H1 (cell line): ENCODE data around the gene MTERF1. TPM values are rescaled to one million over a fixed set of nuclear protein-coding genes. Genes with fewer than 3 reads are reported as not detected.

ENCODE experiments used
- CTCF ChIA-PET: fragments of 300-600 bp; sonication (Branson Sonifier 250); formaldehyde crosslinking; loops from one replicate; lab custom pipeline; 2021; ENCODE audit not compliant: partially characterized antibody; lab: Charles Lee
- POLR2A ChIA-PET: fragments of 300-600 bp; sonication (Branson Sonifier 250); formaldehyde crosslinking; loops from one replicate; lab custom pipeline; 2021; ENCODE audit warnings: inconsistent platforms; ENCODE audit not compliant: partially characterized antibody; lab: Charles Lee
- DNase-seq, 2 experiments: peaks; one replicate each; pipeline versions ENCODE4 v3.0.0 to v3.0.0-alpha.2; 2010 to 2022; ENCODE audit warnings: low spot score in 2 of 2, low read depth in 1 of 2, mixed read lengths in 1 of 2
- FAIRE-seq: peaks from 2 replicates; lab custom pipeline; 2011; peaks lifted over from hg19 to GRCh38; lab: Jason Lieb, UNC
- H2AFZ ChIP-seq: 2 replicates; pipeline ENCODE4 v1.8.1; 2012; ENCODE audit warnings: low read length, inconsistent platforms
- H2AK5ac ChIP-seq: 2 replicates; pipeline ENCODE4 v1.6.1; 2013; ENCODE audit warnings: low read depth, low read length
- H2BK120ac ChIP-seq: replicated peaks from 2 replicates; pipeline ENCODE3; 2013; ENCODE audit warnings: low read depth, low read length, inconsistent platforms
- H2BK12ac ChIP-seq: 2 replicates; pipeline ENCODE4 v1.6.1; 2013; ENCODE audit warnings: low read depth, low read length
- H2BK15ac ChIP-seq: 2 replicates; pipeline ENCODE4 v1.6.1; 2013; ENCODE audit warnings: low read length
- H2BK20ac ChIP-seq: 2 replicates; pipeline ENCODE4 v1.6.1; 2013; ENCODE audit warnings: low read length
- H2BK5ac ChIP-seq: 2 replicates; pipeline ENCODE4 v1.6.1; 2013; ENCODE audit warnings: low read depth, low read length
- H3K14ac ChIP-seq: 2 replicates; pipeline ENCODE4 v1.6.1; 2013; ENCODE audit warnings: inconsistent platforms; ENCODE audit not compliant: insufficient read length
- H3K18ac ChIP-seq: 2 replicates; pipeline ENCODE4 v1.6.1; 2013; ENCODE audit warnings: low read length; ENCODE audit errors: extremely low read depth
- H3K23ac ChIP-seq: 2 replicates; pipeline ENCODE4 v1.6.1; 2013; ENCODE audit warnings: inconsistent platforms; ENCODE audit not compliant: insufficient read length
- H3K23me2 ChIP-seq: 2 replicates; pipeline ENCODE4 v1.6.1; 2013; ENCODE audit warnings: low read depth, low read length
- H3K27ac ChIP-seq: 2 replicates; pipeline ENCODE4 v1.6.1; 2011; ENCODE audit warnings: low read depth, low read length, inconsistent platforms
- H3K27me3 ChIP-seq, 4 experiments: replicated peaks in 1 of 4; 1 replicate in 1 of 4; 2 replicates in 3 of 4; pipeline versions ENCODE4 v1.6.1 to v1.8.1; 2011 to 2013; ENCODE audit warnings: low read length in 3 of 4, mild to moderate bottlenecking in 3 of 4, inconsistent platforms in 2 of 4, mixed read lengths in 2 of 4, moderate library complexity in 1 of 4; ENCODE audit not compliant: control insufficient read depth in 3 of 4, insufficient read depth in 3 of 4; ENCODE audit errors: extremely low read depth in 1 of 4
- H3K36me3 ChIP-seq, 4 experiments: 2 replicates each; pipeline versions ENCODE4 v1.6.1 to v1.8.1; 2011 to 2013; ENCODE audit warnings: mild to moderate bottlenecking in 4 of 4, low read length in 3 of 4, moderate library complexity in 2 of 4, control low read depth in 1 of 4, inconsistent platforms in 1 of 4; ENCODE audit not compliant: insufficient read depth in 4 of 4, control insufficient read depth in 2 of 4
- H3K4ac ChIP-seq: replicated peaks from 2 replicates; pipeline ENCODE3; 2013; ENCODE audit warnings: low read length, low read depth, mixed read lengths, inconsistent platforms; ENCODE audit not compliant: insufficient read length
- H3K4me1 ChIP-seq, 4 experiments: replicated peaks in 1 of 4; 1 replicate in 1 of 4; 2 replicates in 3 of 4; pipeline versions ENCODE4 v1.6.1 to v1.8.1; 2011 to 2013; ENCODE audit warnings: low read length in 3 of 4, inconsistent platforms in 2 of 4, mixed read lengths in 1 of 4; ENCODE audit not compliant: insufficient read depth in 4 of 4, control insufficient read depth in 3 of 4
- H3K4me2 ChIP-seq, 2 experiments: 2 replicates each; pipeline versions ENCODE4 v1.6.1 to v1.8.1; 2011 to 2013; ENCODE audit warnings: low read depth in 2 of 2, low read length in 2 of 2, control low read depth in 1 of 2, inconsistent platforms in 1 of 2, mild to moderate bottlenecking in 1 of 2; ENCODE audit not compliant: insufficient read depth in 1 of 2
- H3K4me3 ChIP-seq, 4 experiments: fragments of 200-600, 300-600 bp in 1 of 4; sonication (generic), shearing (Covaris generic), sonication (Bioruptor Twin) in 1 of 4; 2 replicates each; pipeline versions ENCODE4 v1.5.1 to v1.8.1; 2011 to 2016; ENCODE audit warnings: low read length in 4 of 4, low read depth in 3 of 4, control low read depth in 2 of 4, inconsistent platforms in 2 of 4, mild to moderate bottlenecking in 2 of 4, mixed read lengths in 1 of 4, moderate library complexity in 1 of 4; ENCODE audit not compliant: insufficient read depth in 2 of 4; ENCODE audit errors: extremely low read depth in 1 of 4
- H3K56ac ChIP-seq: replicated peaks from 2 replicates; pipeline ENCODE3; 2013; ENCODE audit warnings: low read depth, mild to moderate bottlenecking, mixed read lengths, low read length, inconsistent platforms; ENCODE audit not compliant: insufficient read length
- H3K79me1 ChIP-seq: 2 replicates; pipeline ENCODE4 v1.6.1; 2013; ENCODE audit warnings: low read depth, low read length, control low read depth
- H3K79me2 ChIP-seq, 2 experiments: 2 replicates each; pipeline versions ENCODE4 v1.6.1 to v1.8.1; 2012 to 2013; ENCODE audit warnings: low read length in 2 of 2, mild to moderate bottlenecking in 2 of 2, inconsistent platforms in 1 of 2; ENCODE audit not compliant: insufficient read depth in 2 of 2, control insufficient read depth in 1 of 2
- H3K9ac ChIP-seq, 4 experiments: replicated peaks in 1 of 4; 1 replicate in 1 of 4; 2 replicates in 3 of 4; pipeline versions ENCODE4 v1.6.1 to v1.8.1; 2011 to 2013; ENCODE audit warnings: low read depth in 3 of 4, low read length in 3 of 4, control low read depth in 2 of 4, mild to moderate bottlenecking in 2 of 4, moderate library complexity in 2 of 4, inconsistent platforms in 1 of 4; ENCODE audit errors: extremely low read depth in 1 of 4
- H3K9me3 ChIP-seq, 2 experiments: 2 replicates each; pipeline versions ENCODE4 v1.6.1 to v1.8.1; 2012 to 2013; ENCODE audit warnings: mild to moderate bottlenecking in 2 of 2, moderate library complexity in 2 of 2, control low read depth in 1 of 2, inconsistent platforms in 1 of 2, low read depth in 1 of 2, low read length in 1 of 2, mixed read lengths in 1 of 2; ENCODE audit not compliant: insufficient read depth in 2 of 2
- H4K20me1 ChIP-seq, 2 experiments: replicated peaks in 1 of 2; 2 replicates each; pipeline versions ENCODE3 to v1.8.1; 2011 to 2013; ENCODE audit warnings: inconsistent platforms in 2 of 2, low read length in 2 of 2, mild to moderate bottlenecking in 1 of 2; ENCODE audit not compliant: insufficient read depth in 2 of 2, control insufficient read depth in 1 of 2
- H4K5ac ChIP-seq: 2 replicates; pipeline ENCODE4 v1.6.1; 2013; ENCODE audit warnings: low read length, low read depth, mixed read lengths, inconsistent platforms; ENCODE audit not compliant: insufficient read length
- H4K8ac ChIP-seq: 2 replicates; pipeline ENCODE4 v1.8.0; 2013; ENCODE audit warnings: mild to moderate bottlenecking, moderate library complexity, low read length, inconsistent platforms; ENCODE audit not compliant: insufficient read depth; ENCODE audit errors: extremely low read depth
- H4K91ac ChIP-seq: replicated peaks from 2 replicates; pipeline ENCODE3; 2013; ENCODE audit warnings: low read length, mixed read lengths, inconsistent platforms; ENCODE audit not compliant: insufficient read length
- ASH2L ChIP-seq: fragments of 200-600, 300-600 bp; sonication (generic); IDR thresholded peaks from one replicate; pipeline ENCODE4 v1.7.1; 2017; ENCODE audit warnings: low read length
- BCL11A ChIP-seq, 2 experiments: IDR thresholded peaks; one replicate each; pipeline ENCODE4 v1.6.1; 2011; ENCODE audit warnings: low read depth in 2 of 2, low read length in 2 of 2, mild to moderate bottlenecking in 2 of 2
- CHD1 ChIP-seq: IDR thresholded peaks from 2 replicates; pipeline ENCODE4 v1.6.1; 2012; ENCODE audit warnings: low read depth, low read length, improper control_type of control experiment
- JUND ChIP-seq: IDR thresholded peaks from 2 replicates; pipeline ENCODE4 v1.6.1; 2011; ENCODE audit warnings: mild to moderate bottlenecking, improper control_type of control experiment, low read length
- KDM4A ChIP-seq: IDR thresholded peaks from one replicate; pipeline ENCODE4 v1.7.1; 2012; ENCODE audit warnings: low read depth, mild to moderate bottlenecking, moderate library complexity, low read length, inconsistent platforms; ENCODE audit not compliant: severe bottlenecking
- MAFK ChIP-seq: IDR thresholded peaks from 2 replicates; pipeline ENCODE4 v1.6.1; 2012; ENCODE audit warnings: low read depth, mild to moderate bottlenecking, improper control_type of control experiment, low read length
- NANOG ChIP-seq: IDR thresholded peaks from 2 replicates; pipeline ENCODE4 v1.6.1; 2011; ENCODE audit warnings: low read length, low read depth, mild to moderate bottlenecking, inconsistent platforms; ENCODE audit not compliant: insufficient read depth, poor library complexity, severe bottlenecking
- PHF8 ChIP-seq: fragments of 200-600 bp; sonication (generic); conservative IDR thresholded peaks from 2 replicates; pipeline ENCODE4 v1.7.1; 2012; ENCODE audit warnings: low read depth, mild to moderate bottlenecking, inconsistent platforms, low read length, moderate library complexity
- POLR2A ChIP-seq, 2 experiments: IDR thresholded peaks; 1 replicate in 1 of 2; 2 replicates in 1 of 2; pipeline ENCODE4 v1.6.1; 2011; ENCODE audit warnings: low read depth in 2 of 2, low read length in 2 of 2, mild to moderate bottlenecking in 2 of 2; ENCODE audit errors: control extremely low read depth in 1 of 2
- SIRT6 ChIP-seq: IDR thresholded peaks from one replicate; pipeline ENCODE4 v1.7.1; 2012; ENCODE audit warnings: low read length, inconsistent platforms
- SP4 ChIP-seq: IDR thresholded peaks from 2 replicates; pipeline ENCODE4 v1.6.1; 2012; ENCODE audit warnings: low read length, inconsistent platforms
- TEAD4 ChIP-seq: IDR thresholded peaks from 2 replicates; pipeline ENCODE4 v1.6.1; 2012; ENCODE audit warnings: low read depth, low read length, inconsistent platforms, mixed read lengths
- WGBS, 2 experiments: shearing (Covaris generic) in 1 of 2; methylation state at CpG; one replicate each; pipeline versions ENCODE4 v1.1.6 to v1.1.7; 2013 to 2015; ENCODE audit warnings: low lambda C conversion rate in 2 of 2, mixed read lengths in 2 of 2, inconsistent platforms in 1 of 2, low coverage in 1 of 2, missing lambda C conversion rate in 1 of 2; ENCODE audit not compliant: insufficient replicate concordance in 2 of 2, insufficient coverage in 1 of 2, insufficient read length in 1 of 2; ENCODE audit errors: extremely low coverage in 1 of 2, missing lambda C conversion rate in 1 of 2; 5-methylcytosine and 5-hydroxymethylcytosine counted together
- polyA plus RNA-seq, 7 experiments: library from polyadenylated mRNA; depleted of rRNA in 3 of 7; stranded (reverse) in 5 of 7; unstranded in 2 of 7; fragments of >200 nt in 5 of 7; fragments of 200-250 nt in 2 of 7; gene quantifications; 1 replicate in 5 of 7; 2 replicates in 1 of 7; 4 replicates in 1 of 7; pipeline versions ENCODE4 v1.2.1 to v1.2.3, GENCODE V29; 2011 to 2013; ENCODE audit warnings: missing spikeins in 2 of 7, mixed read lengths in 2 of 7
- total RNA-seq: library from RNA; stranded (reverse); fragmentation: NEBNext Ultra II Directional; extraction: Animal tissue kit (Norgen Biotek cat#: 25700); gene quantifications from 2 replicates; pipeline ENCODE4 v1.2.1, GENCODE V29; 2021
- TF ChIP-seq, protein P1 (sequence below): IDR thresholded peaks from 2 replicates; pipeline ENCODE4 v1.6.1; 2012; ENCODE audit warnings: low read length, inconsistent platforms

The MTERF1 gene
- total and polyA plus RNA-seq, 2 of the 8 experiments (the other 6 are each of a cell fraction or from before 2014, with no cell fraction given): 4.5 to 12.6 TPM

DNA sequence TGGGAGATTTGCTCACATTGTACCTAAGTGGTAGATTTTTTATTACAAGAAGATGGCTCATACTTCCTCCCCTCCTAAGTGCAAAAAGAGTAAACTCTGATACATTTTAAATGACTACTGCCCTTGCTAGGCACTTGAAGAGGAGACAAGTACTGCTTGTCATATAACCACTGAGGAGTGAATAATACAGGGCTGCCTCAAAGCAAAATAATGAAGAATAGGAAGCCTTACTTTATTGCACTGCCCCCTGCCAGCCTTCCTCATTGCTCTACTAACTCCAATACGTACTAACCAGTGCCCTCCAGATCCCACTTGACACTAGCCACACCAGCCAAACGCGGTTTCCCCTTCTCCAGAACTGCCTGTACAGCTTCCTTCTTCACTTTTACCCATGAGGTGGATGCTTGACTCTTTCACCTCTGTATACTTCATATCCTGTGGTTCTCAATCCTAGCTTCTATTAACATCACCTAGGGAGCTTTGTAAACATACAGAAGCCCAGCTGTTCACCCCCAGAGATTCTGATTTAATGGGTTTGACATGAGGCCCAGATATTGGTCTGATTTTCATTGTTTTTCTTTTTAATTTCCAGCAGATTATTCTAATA is 11.7 kb upstream of the MTERF1 start:
- Histone ChIP-seq H4K20me1 (no peaks in the 10 kb centered on the region), H2BK5ac (no peak overlapping the region), H2BK15ac (no peak overlapping the region), H3K18ac (no peak overlapping the region), H2BK120ac (no peak overlapping the region), H4K5ac (no peak overlapping the region), H2AK5ac (no peak overlapping the region), H4K91ac (no peak overlapping the region), H3K56ac (no peak overlapping the region), H2BK20ac (no peak overlapping the region), H3K79me2 (no peaks in the 10 kb centered on the region), H3K79me1 (no peaks in the 10 kb centered on the region), H3K4me2 (no peak overlapping the region), H3K9me3 (peaks cover 5 to 21% of the 10 kb centered on the region in 2 experiments), H3K27ac (no peak overlapping the region), H3K4me1 (no peaks in the 10 kb centered on the region), H3K9ac (no peak overlapping the region), H3K36me3 (no peaks in the 10 kb centered on the region; a peak in 1 of 8 replicates), H2BK12ac (no peak overlapping the region), H3K23ac (no peak overlapping the region), H2AFZ (no peak overlapping the region), H3K27me3 (no peaks in the 10 kb centered on the region), H3K14ac (no peak overlapping the region), H3K4me3 (no peak overlapping the region), H4K8ac (no peak overlapping the region), H3K4ac (no peak overlapping the region), H3K23me2 (no peaks in the 10 kb centered on the region)
- ChIA-PET POLR2A (no interaction called here), CTCF (interaction anchor here (1.0 to 2.1 kb wide), 2 partner anchors 16 to 63 kb away, joined by 5 read pairs; no protein-coding TSS in a partner anchor)
- DNase-seq (no peak), FAIRE-seq (no peak)
- WGBS, 2 experiments: 57% methylated on average over 3 of the region's 3 CpGs; no CpG with 5 or more reads in 1 of the 2 experiments
- no peak for TF ChIP-seq ASH2L
- TF ChIP-seq, protein P1, sequence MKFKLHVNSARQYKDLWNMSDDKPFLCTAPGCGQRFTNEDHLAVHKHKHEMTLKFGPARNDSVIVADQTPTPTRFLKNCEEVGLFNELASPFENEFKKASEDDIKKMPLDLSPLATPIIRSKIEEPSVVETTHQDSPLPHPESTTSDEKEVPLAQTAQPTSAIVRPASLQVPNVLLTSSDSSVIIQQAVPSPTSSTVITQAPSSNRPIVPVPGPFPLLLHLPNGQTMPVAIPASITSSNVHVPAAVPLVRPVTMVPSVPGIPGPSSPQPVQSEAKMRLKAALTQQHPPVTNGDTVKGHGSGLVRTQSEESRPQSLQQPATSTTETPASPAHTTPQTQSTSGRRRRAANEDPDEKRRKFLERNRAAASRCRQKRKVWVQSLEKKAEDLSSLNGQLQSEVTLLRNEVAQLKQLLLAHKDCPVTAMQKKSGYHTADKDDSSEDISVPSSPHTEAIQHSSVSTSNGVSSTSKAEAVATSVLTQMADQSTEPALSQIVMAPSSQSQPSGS: no peak
- TF ChIP-seq CHD1: no peak
- no peak for TF ChIP-seq KDM4A
- TF ChIP-seq SP4: no peak
- TF ChIP-seq TEAD4: no peak
- no peak for TF ChIP-seq SIRT6
- TF ChIP-seq BCL11A (IDR thresholded peaks at IDR 0.05; ENCODE audit: low read depth in 2 of 2, low read length in 2 of 2): no peak
- TF ChIP-seq POLR2A (IDR thresholded peaks at IDR 0.05; ENCODE audit: control extremely low read depth in 1 of 2, low read depth in 2 of 2, low read length in 2 of 2): no peak
- no peak for TF ChIP-seq JUND
- no peak for TF ChIP-seq MAFK
- no peak for TF ChIP-seq NANOG
- no peak for TF ChIP-seq PHF8
